HEK293 (cell line): ENCODE results near the gene MRRF.

Experiments used
- REPIN1 ChIP-seq: fragments of 450-650 bp; formaldehyde crosslinking; IDR thresholded peaks from 2 replicates; pipeline ENCODE4 v1.5.1; 2017; ENCODE audit warnings: missing biosample characterization, missing genetic modification characterization, low read depth
- YY1 ChIP-seq: fragments of 450-650 bp; formaldehyde crosslinking; IDR thresholded peaks from 2 replicates; pipeline ENCODE4 v1.5.1; 2018; ENCODE audit warnings: missing biosample characterization, missing genetic modification characterization
- ZNF174 ChIP-seq: fragments of 450-650 bp; formaldehyde crosslinking; IDR thresholded peaks from 2 replicates; pipeline ENCODE4 v1.5.0; 2017; ENCODE audit warnings: missing biosample characterization, mild to moderate bottlenecking, missing genetic modification characterization
- ZNF658 ChIP-seq: fragments of 450-650 bp; formaldehyde crosslinking; IDR thresholded peaks from 2 replicates; pipeline ENCODE4; 2016; ENCODE audit warnings: missing biosample characterization, missing genetic modification characterization
- TF ChIP-seq, protein P1 (sequence below): fragments of 450-650 bp; formaldehyde crosslinking; IDR thresholded peaks from 2 replicates; pipeline ENCODE4 v1.5.1; 2016; ENCODE audit warnings: missing biosample characterization, missing genetic modification characterization
- TF ChIP-seq, protein P2 (sequence below): fragments of 450-650 bp; formaldehyde crosslinking; IDR thresholded peaks from 2 replicates; pipeline ENCODE4 v1.5.1; 2016; ENCODE audit warnings: missing biosample characterization, missing genetic modification characterization

DNA sequence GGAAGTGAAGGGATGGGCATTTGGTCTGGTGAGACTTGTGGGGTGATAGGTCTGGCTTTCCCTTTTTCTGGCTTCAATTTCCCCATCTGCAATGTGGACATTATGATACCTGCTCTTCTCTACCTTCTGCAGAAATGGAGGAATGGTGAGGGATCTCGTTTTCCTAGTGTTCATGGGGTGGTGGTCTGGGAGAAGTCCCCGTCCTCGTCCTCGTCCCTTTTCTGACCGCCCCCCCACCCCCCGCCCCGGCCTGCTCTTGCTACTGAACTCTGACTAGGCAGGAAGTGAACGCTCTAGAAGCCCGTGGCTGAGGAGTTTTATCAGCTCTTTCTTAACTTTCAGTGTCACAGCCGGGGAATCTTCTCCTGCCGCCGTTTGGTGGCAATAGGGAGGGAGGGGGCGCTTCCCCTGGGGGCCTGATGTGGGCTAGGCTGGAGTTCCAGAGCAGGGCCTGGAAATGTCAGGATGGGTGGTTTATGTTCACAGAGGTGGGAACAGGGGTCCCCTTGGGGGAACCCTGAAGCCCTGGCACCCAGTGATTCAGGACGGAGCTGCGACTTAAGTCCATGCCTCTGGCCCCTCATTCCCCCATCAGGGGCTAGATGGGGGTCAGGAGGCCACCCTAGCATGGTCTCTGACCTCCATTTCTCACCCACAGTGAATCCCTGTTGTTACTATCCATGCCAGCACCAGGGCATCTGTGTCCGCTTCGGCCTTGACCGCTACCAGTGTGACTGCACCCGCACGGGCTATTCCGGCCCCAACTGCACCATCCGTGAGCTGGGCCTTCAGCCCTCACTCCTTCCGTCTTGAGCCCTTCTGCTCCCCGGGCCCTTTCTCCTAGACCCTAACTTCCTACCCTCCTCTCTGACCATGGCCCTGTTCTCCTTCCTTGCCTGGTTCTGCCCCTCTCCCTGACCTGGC lies 112.8 kb downstream of the MRRF start:
- TF ChIP-seq ZNF658 (no peak), ZNF174 (tag by site-specific recombination) (no peak), REPIN1 (no peak), YY1 (no peak)
- TF ChIP-seq, protein P1, sequence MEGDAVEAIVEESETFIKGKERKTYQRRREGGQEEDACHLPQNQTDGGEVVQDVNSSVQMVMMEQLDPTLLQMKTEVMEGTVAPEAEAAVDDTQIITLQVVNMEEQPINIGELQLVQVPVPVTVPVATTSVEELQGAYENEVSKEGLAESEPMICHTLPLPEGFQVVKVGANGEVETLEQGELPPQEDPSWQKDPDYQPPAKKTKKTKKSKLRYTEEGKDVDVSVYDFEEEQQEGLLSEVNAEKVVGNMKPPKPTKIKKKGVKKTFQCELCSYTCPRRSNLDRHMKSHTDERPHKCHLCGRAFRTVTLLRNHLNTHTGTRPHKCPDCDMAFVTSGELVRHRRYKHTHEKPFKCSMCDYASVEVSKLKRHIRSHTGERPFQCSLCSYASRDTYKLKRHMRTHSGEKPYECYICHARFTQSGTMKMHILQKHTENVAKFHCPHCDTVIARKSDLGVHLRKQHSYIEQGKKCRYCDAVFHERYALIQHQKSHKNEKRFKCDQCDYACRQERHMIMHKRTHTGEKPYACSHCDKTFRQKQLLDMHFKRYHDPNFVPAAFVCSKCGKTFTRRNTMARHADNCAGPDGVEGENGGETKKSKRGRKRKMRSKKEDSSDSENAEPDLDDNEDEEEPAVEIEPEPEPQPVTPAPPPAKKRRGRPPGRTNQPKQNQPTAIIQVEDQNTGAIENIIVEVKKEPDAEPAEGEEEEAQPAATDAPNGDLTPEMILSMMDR (tag by site-specific recombination): no peak
- TF ChIP-seq, protein P2, sequence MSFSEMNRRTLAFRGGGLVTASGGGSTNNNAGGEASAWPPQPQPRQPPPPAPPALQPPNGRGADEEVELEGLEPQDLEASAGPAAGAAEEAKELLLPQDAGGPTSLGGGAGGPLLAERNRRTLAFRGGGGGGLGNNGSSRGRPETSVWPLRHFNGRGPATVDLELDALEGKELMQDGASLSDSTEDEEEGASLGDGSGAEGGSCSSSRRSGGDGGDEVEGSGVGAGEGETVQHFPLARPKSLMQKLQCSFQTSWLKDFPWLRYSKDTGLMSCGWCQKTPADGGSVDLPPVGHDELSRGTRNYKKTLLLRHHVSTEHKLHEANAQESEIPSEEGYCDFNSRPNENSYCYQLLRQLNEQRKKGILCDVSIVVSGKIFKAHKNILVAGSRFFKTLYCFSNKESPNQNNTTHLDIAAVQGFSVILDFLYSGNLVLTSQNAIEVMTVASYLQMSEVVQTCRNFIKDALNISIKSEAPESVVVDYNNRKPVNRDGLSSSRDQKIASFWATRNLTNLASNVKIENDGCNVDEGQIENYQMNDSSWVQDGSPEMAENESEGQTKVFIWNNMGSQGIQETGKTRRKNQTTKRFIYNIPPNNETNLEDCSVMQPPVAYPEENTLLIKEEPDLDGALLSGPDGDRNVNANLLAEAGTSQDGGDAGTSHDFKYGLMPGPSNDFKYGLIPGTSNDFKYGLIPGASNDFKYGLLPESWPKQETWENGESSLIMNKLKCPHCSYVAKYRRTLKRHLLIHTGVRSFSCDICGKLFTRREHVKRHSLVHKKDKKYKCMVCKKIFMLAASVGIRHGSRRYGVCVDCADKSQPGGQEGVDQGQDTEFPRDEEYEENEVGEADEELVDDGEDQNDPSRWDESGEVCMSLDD (tag by site-specific recombination): no peak
